ENCODE measurements around the gene ALOX12B.

ALOX12B gene

DNA sequence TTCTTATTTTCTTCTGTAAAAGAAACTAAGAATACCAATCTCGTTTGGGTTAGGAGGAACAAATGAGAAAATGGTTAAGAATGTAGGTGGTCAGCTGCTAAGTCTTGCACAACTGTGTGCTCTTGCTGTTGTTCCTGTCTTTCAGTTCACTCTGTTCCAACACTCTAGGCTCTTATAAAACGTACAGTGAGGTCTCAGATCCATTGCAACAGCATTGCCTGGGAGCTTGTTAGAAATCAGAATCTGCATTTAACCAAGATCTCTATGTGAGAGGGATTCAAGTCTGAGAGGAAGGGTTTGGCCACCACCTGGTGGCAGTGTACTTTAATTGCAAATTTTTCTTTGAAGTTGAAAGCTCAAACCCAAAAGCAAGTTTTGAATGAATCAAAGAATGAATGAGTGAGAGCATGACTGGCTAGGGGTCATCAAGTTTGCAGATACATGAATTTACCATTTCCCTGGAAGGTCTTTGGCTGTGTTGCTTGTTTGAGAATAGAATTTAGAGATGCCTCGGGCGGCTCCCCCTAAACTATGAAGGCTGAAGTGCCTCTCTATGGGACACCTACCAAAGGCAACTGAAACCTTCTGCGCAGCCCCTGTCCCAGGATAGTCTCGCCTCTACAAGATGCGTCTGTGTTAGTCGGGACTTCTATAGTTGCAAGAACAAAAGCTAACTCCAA, 46.1 kb downstream of the ALOX12B start:
- Mint-ChIP-seq H3K4me1 (peaks cover 14% of the 10 kb centered on the region), H3K27me3 (ENCODE audit: low read depth) (peaks cover 33% of the 10 kb centered on the region), H3K27ac (peak overlapping the region in 1 of 3 experiments; percentile 53), H3K36me3 (ENCODE audit: low read depth) (no peaks in the 10 kb centered on the region), H3K4me3 (no peak overlapping the region), H3K9me3 (no peaks in the 10 kb centered on the region)
- TF ChIP-seq, protein P1, sequence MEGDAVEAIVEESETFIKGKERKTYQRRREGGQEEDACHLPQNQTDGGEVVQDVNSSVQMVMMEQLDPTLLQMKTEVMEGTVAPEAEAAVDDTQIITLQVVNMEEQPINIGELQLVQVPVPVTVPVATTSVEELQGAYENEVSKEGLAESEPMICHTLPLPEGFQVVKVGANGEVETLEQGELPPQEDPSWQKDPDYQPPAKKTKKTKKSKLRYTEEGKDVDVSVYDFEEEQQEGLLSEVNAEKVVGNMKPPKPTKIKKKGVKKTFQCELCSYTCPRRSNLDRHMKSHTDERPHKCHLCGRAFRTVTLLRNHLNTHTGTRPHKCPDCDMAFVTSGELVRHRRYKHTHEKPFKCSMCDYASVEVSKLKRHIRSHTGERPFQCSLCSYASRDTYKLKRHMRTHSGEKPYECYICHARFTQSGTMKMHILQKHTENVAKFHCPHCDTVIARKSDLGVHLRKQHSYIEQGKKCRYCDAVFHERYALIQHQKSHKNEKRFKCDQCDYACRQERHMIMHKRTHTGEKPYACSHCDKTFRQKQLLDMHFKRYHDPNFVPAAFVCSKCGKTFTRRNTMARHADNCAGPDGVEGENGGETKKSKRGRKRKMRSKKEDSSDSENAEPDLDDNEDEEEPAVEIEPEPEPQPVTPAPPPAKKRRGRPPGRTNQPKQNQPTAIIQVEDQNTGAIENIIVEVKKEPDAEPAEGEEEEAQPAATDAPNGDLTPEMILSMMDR (IDR thresholded peaks at IDR 0.05; ENCODE audit: unreplicated experiment in 3 of 3) = peak; percentile 30 to 49 (median 48)

DNA sequence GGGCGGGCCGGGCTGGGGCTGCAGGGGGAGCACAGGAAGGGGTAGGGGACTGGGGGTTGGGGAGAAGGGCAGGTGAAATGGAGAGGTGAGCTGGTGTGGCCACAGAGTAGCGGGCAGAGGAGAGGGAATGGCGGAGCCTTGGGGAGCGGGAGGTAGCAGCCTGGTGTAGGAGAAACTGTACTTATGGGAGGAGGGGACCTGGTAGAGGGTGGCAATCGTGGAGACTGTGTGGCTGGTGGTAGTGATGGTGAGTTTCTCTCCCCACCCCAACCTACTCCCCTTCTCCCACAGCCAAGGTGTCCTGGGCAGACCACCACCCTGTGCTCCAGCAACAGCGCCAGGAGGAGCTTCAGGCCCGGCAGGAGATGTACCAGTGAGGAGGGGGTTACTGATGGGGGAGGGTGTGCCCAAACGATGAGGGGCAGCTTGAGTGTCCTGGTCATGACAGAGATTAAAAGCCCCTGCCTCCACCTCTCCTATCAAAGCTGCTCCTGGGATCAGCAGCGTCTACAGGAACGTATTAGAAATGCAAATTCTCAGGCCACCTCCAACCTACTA, 47.8 kb downstream of the ALOX12B start:
- Mint-ChIP-seq H3K36me3 (ENCODE audit: low read depth) (no peaks in the 10 kb centered on the region), H3K4me3 (no peak overlapping the region), H3K27ac (no peak overlapping the region), H3K27me3 (ENCODE audit: low read depth) (peaks cover 24% of the 10 kb centered on the region), H3K4me1 (peaks cover 14% of the 10 kb centered on the region), H3K9me3 (no peaks in the 10 kb centered on the region)
- TF ChIP-seq, protein P1 (IDR thresholded peaks at IDR 0.05; ENCODE audit: unreplicated experiment in 3 of 3) = no peak

- H3K4me1 Mint-ChIP-seq = peaks cover 14% of the 10 kb centered on the region
- no peaks in the 10 kb centered on the region for H3K9me3 Mint-ChIP-seq
- peaks cover 30% of the 10 kb centered on the region for H3K27me3 Mint-ChIP-seq (ENCODE audit: low read depth)
- no peaks in the 10 kb centered on the region for H3K36me3 Mint-ChIP-seq (ENCODE audit: low read depth)
- no peak within 1 kb of the TSS for H3K27ac Mint-ChIP-seq
- TF ChIP-seq, protein P1 (IDR thresholded peaks at IDR 0.05; ENCODE audit: unreplicated experiment in 3 of 3) = no peak
- no peak within 1 kb of the TSS for H3K4me3 Mint-ChIP-seq
These were observed 48.4 kb downstream of the ALOX12B start, which contains the start of gene ALOX15B for GRCh38 chr17:8038954-8039610. Gene ALOX15B (plus strand): TSS chr17:8039059. CDS start chr17:8039156, 97 bp downstream.

- H3K27ac Mint-ChIP-seq = no peak overlapping the region
- peaks cover 20% of the 10 kb centered on the region for H3K27me3 Mint-ChIP-seq (ENCODE audit: low read depth)
- no peaks in the 10 kb centered on the region for H3K9me3 Mint-ChIP-seq
- no peak overlapping the region for H3K4me3 Mint-ChIP-seq
- H3K36me3 Mint-ChIP-seq (ENCODE audit: low read depth) = no peaks in the 10 kb centered on the region
- no peaks in the 10 kb centered on the region for H3K4me1 Mint-ChIP-seq
- TF ChIP-seq, protein P1 (IDR thresholded peaks at IDR 0.05; ENCODE audit: unreplicated experiment in 3 of 3) = no peak
These were observed 55.1 kb downstream of the ALOX12B start for GRCh38 chr17:8032442-8032841.

- Mint-ChIP-seq H3K4me3 (no peak overlapping the region), H3K36me3 (ENCODE audit: low read depth) (no peaks in the 10 kb centered on the region), H3K9me3 (no peaks in the 10 kb centered on the region), H3K27ac (no peak overlapping the region), H3K27me3 (ENCODE audit: low read depth) (peaks cover 21% of the 10 kb centered on the region), H3K4me1 (no peaks in the 10 kb centered on the region)
- TF ChIP-seq, protein P1 (IDR thresholded peaks at IDR 0.05; ENCODE audit: unreplicated experiment in 3 of 3) = no peak
These were observed 55.6 kb downstream of the ALOX12B start for GRCh38 chr17:8031950-8032349.

Measured in nephron (organoid).